GM19467 (cell line): ENCODE results near the gene TACR1.
A peak's percentile ranks its signal among the peaks of the same experiment; 100 is the strongest.
"Not testable (repeated sequence)": the region's sequence is repeated elsewhere in the genome, so short reads cannot be mapped to it uniquely, and the experiment has no call there.

Experiments
- ATAC-seq: cut with Tn5 transposase; IDR thresholded peaks from one replicate; pipeline ENCODE4 v1.9.1; 2021; ENCODE audit warnings: mild to moderate bottlenecking, moderate library complexity; ENCODE audit not compliant: unreplicated experiment

Gene TACR1

GRCh38 chr2:75199428-75200011 is at the start of gene TACR1:
TSS of gene TACR1 (minus strand) at chr2:75199520. CDS start at chr2:75198934, 586 bp downstream.
- ATAC-seq = peak; percentile 62

GRCh38 chr2:75248581-75248980 is 49.3 kb upstream of the TACR1 start:
- not testable (repeated sequence) for ATAC-seq

GRCh38 chr2:75246441-75247167 is 47.3 kb upstream of the TACR1 start:
- ATAC-seq = no peak

- no peak for ATAC-seq
Measured at GRCh38 chr2:75243219-75243618, 43.9 kb upstream of the TACR1 start.

- no peak for ATAC-seq
Measured at GRCh38 chr2:75241696-75242095, 42.4 kb upstream of the TACR1 start.

GRCh38 chr2:75238670-75239330 is 39.5 kb upstream of the TACR1 start:
- ATAC-seq = no peak

- no peak for ATAC-seq
Measured at GRCh38 chr2:75237296-75237695, 38.0 kb upstream of the TACR1 start.

- no peak for ATAC-seq
Measured at GRCh38 chr2:75233965-75234364, 34.6 kb upstream of the TACR1 start.

GRCh38 chr2:75226617-75227016 is 27.3 kb upstream of the TACR1 start:
- ATAC-seq = no peak

GRCh38 chr2:75226099-75226498 is 26.8 kb upstream of the TACR1 start:
- no peak for ATAC-seq

- no peak for ATAC-seq
Measured at GRCh38 chr2:75224636-75225094, 25.3 kb upstream of the TACR1 start.

GRCh38 chr2:75222527-75222926 is 23.2 kb upstream of the TACR1 start:
- no peak for ATAC-seq

GRCh38 chr2:75221862-75222261 is 22.5 kb upstream of the TACR1 start:
- no peak for ATAC-seq

- not testable (repeated sequence) for ATAC-seq
Measured at GRCh38 chr2:75219213-75219612, 19.9 kb upstream of the TACR1 start.

- ATAC-seq = no peak
Measured at GRCh38 chr2:75211266-75211770, 12.0 kb upstream of the TACR1 start.

- no peak for ATAC-seq
Measured at GRCh38 chr2:75210409-75210808, 11.1 kb upstream of the TACR1 start.

- ATAC-seq = no peak
Measured at GRCh38 chr2:75208738-75209137, 9.4 kb upstream of the TACR1 start.

GRCh38 chr2:75204833-75205232 is 5.5 kb upstream of the TACR1 start:
- ATAC-seq = no peak

- ATAC-seq = no peak
Measured at GRCh38 chr2:75202359-75202758, 3.0 kb upstream of the TACR1 start.

- ATAC-seq = no peak
Measured at GRCh38 chr2:75200140-75201096, 1.1 kb upstream of the TACR1 start.
